ENCODE data around the gene CDKN1C. TPM values are rescaled to one million over a fixed set of nuclear protein-coding genes. Genes with fewer than 3 reads are reported as not detected.
"Not testable (repeated sequence)": the region's sequence is repeated elsewhere in the genome, so short reads cannot be mapped to it uniquely, and the experiment has no call there.

CDKN1C gene
- total RNA-seq, 1 experiment from 2014 or later: not detected

DNA sequence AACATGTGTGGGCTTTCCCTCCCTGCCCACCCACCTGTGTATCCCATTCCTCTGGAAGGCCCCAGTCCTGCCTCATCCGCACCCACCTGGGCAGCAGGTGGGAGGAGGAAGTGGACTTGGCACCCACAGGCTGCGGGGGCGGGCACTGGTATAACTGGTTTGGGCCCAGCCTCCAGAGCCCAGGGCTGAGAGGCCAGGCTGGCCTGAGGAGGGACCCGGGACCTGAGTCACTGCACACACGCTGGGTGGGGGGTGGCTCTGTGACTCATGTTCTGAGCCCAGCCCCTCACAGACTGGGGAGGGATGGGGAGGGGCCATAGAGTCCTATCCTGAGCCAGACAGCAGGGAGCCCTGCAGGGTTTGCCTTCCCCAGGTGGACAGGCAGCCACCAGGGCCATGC is 26.9 kb upstream of the CDKN1C start:
- DNase-seq: no peak
- H4K20me1 ChIP-seq (ENCODE audit: insufficient read depth, low read depth, low read length): no peaks in the 10 kb centered on the region
- H3K9me3 ChIP-seq (ENCODE audit: low read length): no peaks in the 10 kb centered on the region
- H3K27me3 ChIP-seq (ENCODE audit: low read length): no peaks in the 10 kb centered on the region
- no peaks in the 10 kb centered on the region for H3K9me2 ChIP-seq (replicated peaks; ENCODE audit: insufficient read depth, low read length)
- peaks cover 9% of the 10 kb centered on the region for H3K4me1 ChIP-seq (ENCODE audit: low read length)
- no peaks in the 10 kb centered on the region for H3K36me3 ChIP-seq (ENCODE audit: insufficient read depth, low read length)
- H3K9ac ChIP-seq (ENCODE audit: low read length): no peak overlapping the region
- H3K4me2 ChIP-seq (ENCODE audit: low read depth, low read length, poor library complexity, severe bottlenecking): no peak overlapping the region
- no peaks in the 10 kb centered on the region for H3K79me2 ChIP-seq (ENCODE audit: low read length)
- H3K27ac ChIP-seq (ENCODE audit: low read length): no peak overlapping the region
- H2AFZ ChIP-seq (ENCODE audit: low read length): no peak overlapping the region
- H3K4me3 ChIP-seq (ENCODE audit: low read length): no peak overlapping the region

GRCh38 chr11:2911785-2912391 is 26.3 kb upstream of the CDKN1C start:
- Histone ChIP-seq H3K27ac (ENCODE audit: low read length) (no peak overlapping the region), H4K20me1 (ENCODE audit: insufficient read depth, low read depth, low read length) (no peaks in the 10 kb centered on the region), H3K4me3 (ENCODE audit: low read length) (no peak overlapping the region), H3K9me2 (replicated peaks; ENCODE audit: insufficient read depth, low read length) (no peaks in the 10 kb centered on the region), H2AFZ (ENCODE audit: low read length) (no peak overlapping the region), H3K9ac (ENCODE audit: low read length) (no peak overlapping the region), H3K9me3 (ENCODE audit: low read length) (no peaks in the 10 kb centered on the region), H3K27me3 (ENCODE audit: low read length) (no peaks in the 10 kb centered on the region), H3K79me2 (ENCODE audit: low read length) (no peaks in the 10 kb centered on the region), H3K36me3 (ENCODE audit: insufficient read depth, low read length) (no peaks in the 10 kb centered on the region), H3K4me2 (ENCODE audit: low read depth, low read length, poor library complexity, severe bottlenecking) (no peak overlapping the region), H3K4me1 (ENCODE audit: low read length) (peaks cover 9% of the 10 kb centered on the region)
- DNase-seq: no peak

DNA sequence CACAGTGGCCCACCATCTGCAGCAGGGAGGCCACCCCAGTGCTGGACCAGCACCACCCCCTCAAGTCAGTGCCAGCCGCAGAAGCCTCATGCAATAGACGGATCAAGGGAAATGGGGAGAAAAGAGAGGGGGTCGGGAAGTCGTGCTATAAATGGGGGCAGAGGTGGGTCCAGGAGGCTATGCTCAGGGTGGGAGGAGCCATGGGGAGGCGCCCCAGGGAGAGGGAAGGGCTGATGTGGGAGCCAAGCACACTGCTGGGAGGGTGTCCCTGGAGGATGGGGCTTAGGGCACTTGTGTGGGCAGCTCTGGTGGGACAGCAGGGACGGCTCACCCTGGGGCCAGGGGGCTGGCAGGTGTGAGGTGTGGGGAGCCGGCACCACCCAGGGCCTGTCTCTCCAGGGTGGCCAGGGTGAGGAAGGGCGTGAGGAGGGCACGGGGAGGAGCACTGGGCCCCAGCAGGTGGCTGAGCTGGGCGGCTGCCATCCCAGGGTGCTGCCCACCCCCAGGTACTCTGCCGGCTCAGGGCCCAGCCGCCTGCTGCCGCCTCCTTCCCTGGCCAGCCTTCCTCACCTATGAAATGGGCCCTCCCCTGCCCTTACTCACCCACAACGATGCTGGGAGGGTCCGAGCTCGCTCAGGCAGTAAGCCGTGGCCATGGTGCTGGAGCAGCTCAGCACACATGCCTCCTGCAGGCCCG is 25.7 kb upstream of the CDKN1C start:
- Histone ChIP-seq H3K4me3 (ENCODE audit: low read length) (no peak overlapping the region), H3K27me3 (ENCODE audit: low read length) (no peaks in the 10 kb centered on the region), H3K9ac (ENCODE audit: low read length) (no peak overlapping the region), H4K20me1 (ENCODE audit: insufficient read depth, low read depth, low read length) (no peaks in the 10 kb centered on the region), H3K4me2 (ENCODE audit: low read depth, low read length, poor library complexity, severe bottlenecking) (no peak overlapping the region), H3K4me1 (ENCODE audit: low read length) (peaks cover 9% of the 10 kb centered on the region), H3K9me3 (ENCODE audit: low read length) (no peaks in the 10 kb centered on the region), H3K79me2 (ENCODE audit: low read length) (no peaks in the 10 kb centered on the region), H3K9me2 (replicated peaks; ENCODE audit: insufficient read depth, low read length) (no peaks in the 10 kb centered on the region), H2AFZ (ENCODE audit: low read length) (no peak overlapping the region), H3K27ac (ENCODE audit: low read length) (no peak overlapping the region), H3K36me3 (ENCODE audit: insufficient read depth, low read length) (no peaks in the 10 kb centered on the region)
- no peak for DNase-seq

DNA sequence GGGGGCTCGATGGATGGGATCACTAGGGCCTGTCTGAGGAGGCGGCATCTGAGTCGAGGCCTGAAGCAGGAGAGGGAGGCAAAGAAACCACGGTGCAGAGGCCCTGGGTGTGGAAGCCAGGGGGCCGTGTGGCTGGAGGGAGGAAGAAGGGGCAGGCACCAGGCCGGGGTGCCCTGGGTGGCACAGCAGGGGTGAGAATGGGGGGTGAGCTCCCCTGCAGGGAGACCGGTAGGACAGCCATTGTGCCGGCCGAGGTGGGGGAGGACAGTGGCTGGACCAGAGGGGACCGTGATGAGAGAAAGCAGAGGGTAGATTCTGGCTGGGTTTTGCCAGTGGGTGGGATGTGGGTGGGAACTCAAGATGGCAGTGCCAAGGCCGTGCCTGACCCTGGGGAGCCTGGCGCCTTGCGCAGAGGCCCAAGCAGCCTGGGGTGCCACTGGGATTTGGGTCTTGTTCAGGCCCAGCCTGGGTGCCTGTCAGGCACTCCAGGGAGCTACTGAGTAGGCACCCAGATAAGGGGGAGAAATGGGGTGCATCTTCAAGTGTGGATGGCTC is 24.9 kb upstream of the CDKN1C start:
- no peak overlapping the region for H3K9ac ChIP-seq (ENCODE audit: low read length)
- no peaks in the 10 kb centered on the region for H3K9me3 ChIP-seq (ENCODE audit: low read length)
- no peak overlapping the region for H3K27ac ChIP-seq (ENCODE audit: low read length)
- H3K27me3 ChIP-seq (ENCODE audit: low read length): no peaks in the 10 kb centered on the region
- H3K4me2 ChIP-seq (ENCODE audit: low read depth, low read length, poor library complexity, severe bottlenecking): no peak overlapping the region
- no peaks in the 10 kb centered on the region for H3K36me3 ChIP-seq (ENCODE audit: insufficient read depth, low read length)
- no peaks in the 10 kb centered on the region for H3K79me2 ChIP-seq (ENCODE audit: low read length)
- H2AFZ ChIP-seq (ENCODE audit: low read length): no peak overlapping the region
- no peaks in the 10 kb centered on the region for H4K20me1 ChIP-seq (ENCODE audit: insufficient read depth, low read depth, low read length)
- H3K9me2 ChIP-seq (replicated peaks; ENCODE audit: insufficient read depth, low read length): no peaks in the 10 kb centered on the region
- peaks cover 9% of the 10 kb centered on the region for H3K4me1 ChIP-seq (ENCODE audit: low read length)
- no peak for DNase-seq
- no peak overlapping the region for H3K4me3 ChIP-seq (ENCODE audit: low read length)

DNA sequence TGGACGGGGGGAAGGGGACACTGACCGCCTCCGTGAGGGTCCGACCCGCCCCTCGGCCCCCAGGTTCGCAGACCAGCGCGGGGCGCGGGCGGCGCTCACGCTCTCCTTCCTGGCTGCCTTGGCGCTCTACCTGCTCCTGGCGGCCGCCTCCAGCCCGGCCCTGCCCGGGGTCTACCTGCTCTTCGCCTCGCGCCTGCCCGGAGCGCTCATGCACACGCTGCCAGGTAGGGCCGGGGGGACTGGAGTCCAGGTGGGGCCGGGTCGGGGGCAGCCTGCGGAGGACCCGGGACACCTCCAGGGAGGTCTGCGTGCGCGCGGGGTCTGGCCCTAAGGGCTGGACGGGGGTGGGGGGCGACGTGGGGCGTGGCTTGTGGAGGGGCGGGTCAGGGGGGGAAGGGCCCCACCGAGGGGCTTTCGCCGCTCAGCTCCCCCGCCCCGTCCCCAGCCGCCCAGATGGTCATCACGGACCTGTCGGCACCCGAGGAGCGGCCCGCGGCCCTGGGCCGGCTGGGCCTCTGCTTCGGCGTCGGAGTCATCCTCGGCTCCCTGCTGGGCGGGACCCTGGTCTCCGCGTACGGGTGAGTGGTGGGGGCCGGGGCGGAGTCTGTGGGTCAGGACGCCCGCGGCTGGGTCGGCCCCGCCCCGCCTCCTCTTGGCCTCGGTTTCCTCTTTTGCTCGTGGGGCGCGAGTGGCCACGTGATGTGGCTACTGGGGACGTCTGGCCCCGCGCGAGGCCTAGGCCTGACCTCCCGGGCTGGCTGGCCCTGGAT is 23.7 kb upstream of the CDKN1C start:
- Histone ChIP-seq H3K9ac (ENCODE audit: low read length) (no peak overlapping the region), H3K9me3 (ENCODE audit: low read length) (no peaks in the 10 kb centered on the region), H3K27me3 (ENCODE audit: low read length) (no peaks in the 10 kb centered on the region), H3K4me3 (ENCODE audit: low read length) (no peak overlapping the region), H3K4me1 (ENCODE audit: low read length) (peaks cover 9% of the 10 kb centered on the region), H2AFZ (ENCODE audit: low read length) (no peak overlapping the region), H3K9me2 (replicated peaks; ENCODE audit: insufficient read depth, low read length) (no peaks in the 10 kb centered on the region), H3K79me2 (ENCODE audit: low read length) (no peaks in the 10 kb centered on the region), H3K27ac (ENCODE audit: low read length) (no peak overlapping the region), H3K4me2 (ENCODE audit: low read depth, low read length, poor library complexity, severe bottlenecking) (no peak overlapping the region), H4K20me1 (ENCODE audit: insufficient read depth, low read depth, low read length) (no peaks in the 10 kb centered on the region), H3K36me3 (ENCODE audit: insufficient read depth, low read length) (no peaks in the 10 kb centered on the region)
- DNase-seq: no peak

GRCh38 chr11:2908130-2908529 is 22.6 kb upstream of the CDKN1C start:
- Histone ChIP-seq H3K27ac (ENCODE audit: low read length) (no peak overlapping the region), H2AFZ (ENCODE audit: low read length) (no peak overlapping the region), H3K9me2 (replicated peaks; ENCODE audit: insufficient read depth, low read length) (no peaks in the 10 kb centered on the region), H3K4me2 (ENCODE audit: low read depth, low read length, poor library complexity, severe bottlenecking) (no peak overlapping the region), H3K9ac (ENCODE audit: low read length) (no peak overlapping the region), H3K9me3 (ENCODE audit: low read length) (no peaks in the 10 kb centered on the region), H3K4me3 (ENCODE audit: low read length) (no peak overlapping the region), H3K27me3 (ENCODE audit: low read length) (no peaks in the 10 kb centered on the region), H3K36me3 (ENCODE audit: insufficient read depth, low read length) (no peaks in the 10 kb centered on the region), H4K20me1 (ENCODE audit: insufficient read depth, low read depth, low read length) (no peaks in the 10 kb centered on the region), H3K79me2 (ENCODE audit: low read length) (no peaks in the 10 kb centered on the region), H3K4me1 (ENCODE audit: low read length) (peaks cover 2% of the 10 kb centered on the region)
- DNase-seq: no peak

DNA sequence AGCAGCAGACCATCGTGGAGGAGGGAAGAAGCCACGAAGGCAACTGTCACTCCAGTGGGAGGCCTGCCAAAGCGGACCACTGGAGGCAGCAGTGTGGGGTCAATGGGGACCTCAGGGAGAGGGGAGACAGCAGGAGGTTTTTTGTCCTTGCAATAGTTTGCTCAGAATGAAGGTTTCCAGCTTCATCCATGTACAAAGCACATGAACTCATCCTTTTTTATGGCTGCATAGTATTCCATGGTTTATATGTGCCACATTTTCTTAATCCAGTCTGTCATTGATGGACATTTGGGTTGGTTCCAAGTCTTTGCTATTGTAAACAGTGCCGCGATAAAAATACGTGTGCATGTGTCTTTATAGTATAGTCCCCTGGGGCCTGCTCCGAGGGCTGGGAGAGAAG is 19.7 kb upstream of the CDKN1C start:
- DNase-seq; H3K4me2 ChIP-seq (ENCODE audit: low read depth, low read length, poor library complexity, severe bottlenecking); H3K36me3 ChIP-seq (ENCODE audit: insufficient read depth, low read length); H4K20me1 ChIP-seq (ENCODE audit: insufficient read depth, low read depth, low read length); H3K4me3 ChIP-seq (ENCODE audit: low read length); H3K27ac ChIP-seq (ENCODE audit: low read length); H3K27me3 ChIP-seq (ENCODE audit: low read length); H3K79me2 ChIP-seq (ENCODE audit: low read length); H2AFZ ChIP-seq (ENCODE audit: low read length); H3K9me3 ChIP-seq (ENCODE audit: low read length); H3K9ac ChIP-seq (ENCODE audit: low read length); H3K9me2 ChIP-seq (replicated peaks; ENCODE audit: insufficient read depth, low read length): not testable (repeated sequence)
- peaks cover 18% of the 10 kb centered on the region for H3K4me1 ChIP-seq (ENCODE audit: low read length)

Measured in Karpas-422 (cell line).